GM18520 (cell line): ENCODE results near the gene ACTRT2.

Experiments
- ATAC-seq: cut with Tn5 transposase; IDR thresholded peaks from one replicate; pipeline ENCODE4 v1.9.1; 2021; ENCODE audit not compliant: unreplicated experiment

The ACTRT2 gene

GRCh38 chr1:3051270-3052268 is 30.3 kb downstream of the ACTRT2 start:
- ATAC-seq = no peak

- ATAC-seq = no peak
These were observed 31.2 kb downstream of the ACTRT2 start for GRCh38 chr1:3052501-3052900.

- no peak for ATAC-seq
These were observed 32.2 kb downstream of the ACTRT2 start for GRCh38 chr1:3053366-3053980.

GRCh38 chr1:3053986-3054385 is 32.7 kb downstream of the ACTRT2 start:
- no peak for ATAC-seq

GRCh38 chr1:3054474-3054873 is 33.2 kb downstream of the ACTRT2 start:
- ATAC-seq = no peak

- no peak for ATAC-seq
These were observed 33.8 kb downstream of the ACTRT2 start for GRCh38 chr1:3055051-3055450.

- ATAC-seq = no peak
These were observed 35.4 kb downstream of the ACTRT2 start for GRCh38 chr1:3056641-3057040.

- no peak for ATAC-seq
These were observed 37.2 kb downstream of the ACTRT2 start for GRCh38 chr1:3058263-3059030.

- ATAC-seq = no peak
These were observed 38.9 kb downstream of the ACTRT2 start for GRCh38 chr1:3060127-3060526.

- no peak for ATAC-seq
These were observed 39.6 kb downstream of the ACTRT2 start for GRCh38 chr1:3060601-3061551.

- ATAC-seq = no peak
These were observed 40.3 kb downstream of the ACTRT2 start for GRCh38 chr1:3061566-3061965.

GRCh38 chr1:3061981-3062615 is 40.8 kb downstream of the ACTRT2 start:
- ATAC-seq = no peak

- no peak for ATAC-seq
These were observed 41.5 kb downstream of the ACTRT2 start for GRCh38 chr1:3062616-3063378.

GRCh38 chr1:3063379-3064295 is 42.4 kb downstream of the ACTRT2 start:
- no peak for ATAC-seq

GRCh38 chr1:3064296-3064850 is 43.1 kb downstream of the ACTRT2 start:
- ATAC-seq = no peak

GRCh38 chr1:3064901-3065300 is 43.6 kb downstream of the ACTRT2 start:
- ATAC-seq = no peak

GRCh38 chr1:3065396-3065795 is 44.1 kb downstream of the ACTRT2 start:
- ATAC-seq = no peak

GRCh38 chr1:3065797-3066196 is 44.5 kb downstream of the ACTRT2 start:
- no peak for ATAC-seq
